Ascending aorta (tissue), 2 donors: Measurements from ENCODE around the gene AP2B1. TPM values are rescaled to one million over a fixed set of nuclear protein-coding genes. Genes with fewer than 3 reads are reported as not detected.

Experiments used
- DNase-seq, 2 donors: peaks; one replicate each; pipeline ENCODE4 v3.0.0-alpha.2; 2019; ENCODE audit warnings: low spot score in 2 of 2
- H3K27ac ChIP-seq, 2 donors: fragments of 200-600 bp; sonication (generic); one replicate each; pipeline ENCODE4 v1.5.1; 2016 to 2017; ENCODE audit warnings: mild to moderate bottlenecking in 1 of 2
- H3K27me3 ChIP-seq: fragments of 200-600 bp; sonication (generic); one replicate; pipeline ENCODE4 v1.5.1; 2017
- H3K36me3 ChIP-seq, 2 donors: fragments of 200-600 bp; sonication (generic); one replicate each; pipeline ENCODE4 v1.5.1; 2016
- H3K4me1 ChIP-seq, 2 donors: fragments of 200-600 bp; sonication (generic); one replicate each; pipeline ENCODE4 v1.5.1; 2016 to 2017; ENCODE audit warnings: mild to moderate bottlenecking in 1 of 2
- H3K4me3 ChIP-seq, 2 donors: fragments of 200-600 bp; sonication (generic); one replicate each; pipeline ENCODE4 v1.5.1; 2016 to 2017; ENCODE audit warnings: mild to moderate bottlenecking in 1 of 2
- H3K9me3 ChIP-seq, 2 donors: fragments of 200-600 bp; sonication (generic); one replicate each; pipeline ENCODE4 v1.5.1; 2016
- intact Hi-C: fragments of 100-400 bp; cut with DNase I; formaldehyde crosslinking; loops from one replicate; pipeline ENCODE4 v1.15.1; 2023
- total RNA-seq: library from RNA; depleted of rRNA; stranded (reverse); fragments of >200 nt; gene quantifications from one replicate; pipeline ENCODE4 v1.1.0, GENCODE V29; 2016
- TF ChIP-seq, protein P1 (sequence below), 3 experiments: fragments of 200-600 bp in 2 of 3; fragments of 450-650 bp in 1 of 3; sonication (generic) in 2 of 3; IDR thresholded peaks; one replicate each; pipeline ENCODE4 v1.5.1; 2016 to 2019; ENCODE audit warnings: antibody characterized with exemption in 3 of 3, mild to moderate bottlenecking in 1 of 3, moderate library complexity in 1 of 3

AP2B1 gene
- total RNA-seq, 1 donor from 2014 or later, result 59.5 TPM

- intact Hi-C loops, result no loop called here
- no peaks in the 10 kb centered on the region for H3K4me1 ChIP-seq
- no peak overlapping the region for H3K27ac ChIP-seq
- peaks cover 19 to 36% of the 10 kb centered on the region in 2 donors for H3K36me3 ChIP-seq
- no peaks in the 10 kb centered on the region for H3K27me3 ChIP-seq
- no peaks in the 10 kb centered on the region for H3K9me3 ChIP-seq
- TF ChIP-seq, protein P1, sequence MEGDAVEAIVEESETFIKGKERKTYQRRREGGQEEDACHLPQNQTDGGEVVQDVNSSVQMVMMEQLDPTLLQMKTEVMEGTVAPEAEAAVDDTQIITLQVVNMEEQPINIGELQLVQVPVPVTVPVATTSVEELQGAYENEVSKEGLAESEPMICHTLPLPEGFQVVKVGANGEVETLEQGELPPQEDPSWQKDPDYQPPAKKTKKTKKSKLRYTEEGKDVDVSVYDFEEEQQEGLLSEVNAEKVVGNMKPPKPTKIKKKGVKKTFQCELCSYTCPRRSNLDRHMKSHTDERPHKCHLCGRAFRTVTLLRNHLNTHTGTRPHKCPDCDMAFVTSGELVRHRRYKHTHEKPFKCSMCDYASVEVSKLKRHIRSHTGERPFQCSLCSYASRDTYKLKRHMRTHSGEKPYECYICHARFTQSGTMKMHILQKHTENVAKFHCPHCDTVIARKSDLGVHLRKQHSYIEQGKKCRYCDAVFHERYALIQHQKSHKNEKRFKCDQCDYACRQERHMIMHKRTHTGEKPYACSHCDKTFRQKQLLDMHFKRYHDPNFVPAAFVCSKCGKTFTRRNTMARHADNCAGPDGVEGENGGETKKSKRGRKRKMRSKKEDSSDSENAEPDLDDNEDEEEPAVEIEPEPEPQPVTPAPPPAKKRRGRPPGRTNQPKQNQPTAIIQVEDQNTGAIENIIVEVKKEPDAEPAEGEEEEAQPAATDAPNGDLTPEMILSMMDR (IDR thresholded peaks at IDR 0.05), result no peak
- no peak for DNase-seq
- no peak overlapping the region for H3K4me3 ChIP-seq
These were observed 68.2 kb downstream of the AP2B1 start for GRCh38 chr17:35655303-35655702.

DNA sequence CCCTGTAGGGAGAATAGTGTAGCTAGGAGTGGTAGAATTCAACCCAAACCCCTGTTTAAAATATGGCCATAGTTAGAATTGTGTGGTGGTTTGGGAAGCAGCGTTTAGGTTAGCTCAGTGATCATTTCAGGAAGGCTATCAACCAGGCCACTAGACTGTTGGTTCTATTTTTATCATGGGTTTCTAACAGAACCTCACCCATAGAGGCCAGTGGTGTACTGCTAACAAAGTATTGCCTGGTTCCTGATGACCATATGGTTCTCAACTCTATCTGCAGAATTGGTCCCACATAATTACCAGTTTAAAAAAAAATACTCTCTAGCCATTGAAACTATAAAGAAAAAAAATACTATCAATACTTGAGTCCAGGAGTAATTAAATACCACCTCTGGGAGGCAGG is 73.8 kb downstream of the AP2B1 start:
- H3K27ac ChIP-seq, result no peak overlapping the region
- H3K4me3 ChIP-seq, result no peak overlapping the region
- H3K4me1 ChIP-seq, result no peaks in the 10 kb centered on the region
- no peak for DNase-seq
- TF ChIP-seq, protein P1 (IDR thresholded peaks at IDR 0.05), result peak in 1 of 3 experiments; percentile 17
- H3K36me3 ChIP-seq, result peaks cover 13 to 27% of the 10 kb centered on the region in 2 donors
- H3K9me3 ChIP-seq, result no peaks in the 10 kb centered on the region
- no peaks in the 10 kb centered on the region for H3K27me3 ChIP-seq
- intact Hi-C loops, result loop anchor here (5.0 kb wide), 1 partner anchor 86 kb away; no protein-coding TSS in a partner anchor

DNA sequence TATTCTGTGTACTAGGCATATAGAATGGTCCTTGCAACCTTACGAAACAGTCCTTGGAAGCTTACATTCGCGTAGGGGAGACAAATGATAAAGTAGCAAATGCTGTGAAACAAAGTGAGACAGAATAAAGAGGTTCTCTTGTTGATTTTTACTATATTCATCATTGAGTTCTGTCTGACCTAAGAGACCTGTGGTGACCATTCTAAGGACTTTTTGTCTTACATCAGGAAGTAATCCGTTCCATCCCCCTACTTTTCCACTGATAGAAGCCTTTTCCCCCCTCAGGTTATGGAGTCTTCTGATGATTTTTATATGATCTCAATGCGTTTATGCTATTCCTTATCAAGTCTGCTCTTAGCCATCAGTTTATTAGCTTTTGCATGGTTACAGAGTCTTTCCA is 77.6 kb downstream of the AP2B1 start:
- no peak for DNase-seq
- Histone ChIP-seq H3K27ac (no peak overlapping the region), H3K36me3 (peaks cover 6 to 8% of the 10 kb centered on the region in 2 donors), H3K9me3 (no peaks in the 10 kb centered on the region), H3K4me1 (no peaks in the 10 kb centered on the region), H3K4me3 (no peak overlapping the region), H3K27me3 (no peaks in the 10 kb centered on the region)
- TF ChIP-seq, protein P1 (IDR thresholded peaks at IDR 0.05), result no peak
- intact Hi-C loops, result loop anchor here (5.0 kb wide), 1 partner anchor 83 kb away; no protein-coding TSS in a partner anchor

GRCh38 chr17:35665662-35666061 is 78.5 kb downstream of the AP2B1 start:
- Histone ChIP-seq H3K4me1 (no peaks in the 10 kb centered on the region), H3K9me3 (no peaks in the 10 kb centered on the region), H3K27ac (no peak overlapping the region), H3K27me3 (no peaks in the 10 kb centered on the region), H3K36me3 (peaks cover 5 to 8% of the 10 kb centered on the region in 2 donors), H3K4me3 (no peak overlapping the region)
- no peak for DNase-seq
- TF ChIP-seq, protein P1 (IDR thresholded peaks at IDR 0.05), result no peak
- intact Hi-C loops, result no loop called here

GRCh38 chr17:35666070-35666469 is 78.9 kb downstream of the AP2B1 start:
- Histone ChIP-seq H3K9me3 (no peaks in the 10 kb centered on the region), H3K27ac (no peak overlapping the region), H3K27me3 (no peaks in the 10 kb centered on the region), H3K4me3 (no peak overlapping the region), H3K4me1 (no peaks in the 10 kb centered on the region), H3K36me3 (peaks cover 9 to 12% of the 10 kb centered on the region in 2 donors)
- intact Hi-C loops, result no loop called here
- DNase-seq, result no peak
- TF ChIP-seq, protein P1 (IDR thresholded peaks at IDR 0.05), result no peak
